Measurements from ENCODE around the gene DENND2C. TPM values are rescaled to one million over a fixed set of nuclear protein-coding genes. Genes with fewer than 3 reads are reported as not detected.

Gene DENND2C
- total and polyA plus RNA-seq, 2 of the 13 experiments (the other 11 are each of a cell fraction or from before 2014, with no cell fraction given), result 0.08 to 0.33 TPM

DNA sequence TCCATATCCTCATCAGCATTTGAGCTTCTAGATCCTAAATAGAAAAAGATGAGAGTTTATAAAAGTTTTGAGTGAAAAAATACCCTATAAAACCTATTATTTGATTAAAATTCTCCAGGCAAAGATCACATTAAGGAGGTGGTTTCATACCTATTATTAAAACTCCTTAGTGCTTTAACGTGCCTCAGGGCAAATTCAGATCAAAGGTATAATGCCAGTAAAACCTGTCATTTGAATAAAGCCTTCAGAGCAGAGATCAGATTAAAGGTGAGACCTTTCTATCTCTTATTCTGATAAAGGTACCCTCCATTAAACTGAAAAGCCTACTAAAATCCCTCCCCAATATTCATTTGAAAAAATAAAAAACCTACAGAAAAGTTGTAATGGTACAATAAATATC is 124.5 kb downstream of the DENND2C start:
- Histone ChIP-seq H3K4me1 (ENCODE audit: insufficient read depth, low read length) (peaks cover 26% of the 10 kb centered on the region), H2AFZ (ENCODE audit: low read length) (no peak overlapping the region), H3K4me2 (ENCODE audit: low read depth, low read length) (no peak overlapping the region), H4K20me1 (ENCODE audit: insufficient read depth, low read length) (no peaks in the 10 kb centered on the region), H3K9ac (ENCODE audit: insufficient read depth, low read depth, low read length) (no peak overlapping the region), H3K4me3 (replicated peaks in 1 of 3; ENCODE audit: insufficient read depth in 1 of 3, low read depth in 2 of 3, low read length in 3 of 3) (no peak overlapping the region), H3K9me3 (ENCODE audit: low read length) (no peaks in the 10 kb centered on the region), H3K79me2 (ENCODE audit: insufficient read depth, low read length) (no peaks in the 10 kb centered on the region), H3K27ac (ENCODE audit: extremely low read length, insufficient read depth, low read length) (no peak overlapping the region), H3K36me3 (replicated peaks in 1 of 2; ENCODE audit: control insufficient read depth in 1 of 2, insufficient read depth in 2 of 2, low read length in 2 of 2) (no peaks in the 10 kb centered on the region), H3K27me3 (ENCODE audit: control insufficient read depth in 1 of 2, insufficient read depth in 2 of 2, low read length in 2 of 2) (no peaks in the 10 kb centered on the region)
- TF ChIP-seq ZNF563 (CRISPR knock-in tag; IDR thresholded peaks at IDR 0.05) (no peak), SOX13 (IDR thresholded peaks at IDR 0.05) (no peak), SOX13 (CRISPR knock-in tag; conservative IDR thresholded peaks at IDR 0.05 in 1 of 2, IDR thresholded peaks at IDR 0.05 in 1 of 2) (no peak), ZNF121 (CRISPR knock-in tag; IDR thresholded peaks at IDR 0.05) (no peak), HDAC1 (CRISPR knock-in tag; IDR thresholded peaks at IDR 0.05) (no peak), ZNF777 (CRISPR knock-in tag; IDR thresholded peaks at IDR 0.05) (no peak), ZFP37 (CRISPR knock-in tag; IDR thresholded peaks at IDR 0.05; ENCODE audit: borderline replicate concordance) (no peak), NKX3-1 (CRISPR knock-in tag; IDR thresholded peaks at IDR 0.05) (no peak), ARNT2 (CRISPR knock-in tag; IDR thresholded peaks at IDR 0.05; ENCODE audit: low read depth) (no peak), ZNF337 (CRISPR knock-in tag; IDR thresholded peaks at IDR 0.05; ENCODE audit: borderline replicate concordance, low read depth) (no peak), NAIF1 (CRISPR knock-in tag; IDR thresholded peaks at IDR 0.05; ENCODE audit: borderline replicate concordance) (no peak), ZBTB37 (CRISPR knock-in tag; IDR thresholded peaks at IDR 0.05) (no peak), ZFAT (CRISPR knock-in tag; conservative IDR thresholded peaks at IDR 0.05) (no peak), ZNF713 (CRISPR knock-in tag; IDR thresholded peaks at IDR 0.05) (no peak), ZNF280D (CRISPR knock-in tag; IDR thresholded peaks at IDR 0.05) (no peak), ZNF775 (CRISPR knock-in tag; IDR thresholded peaks at IDR 0.05; ENCODE audit: borderline replicate concordance) (no peak), ATAD3A (CRISPR knock-in tag; IDR thresholded peaks at IDR 0.05) (no peak), ZNF263 (CRISPR knock-in tag; IDR thresholded peaks at IDR 0.05) (no peak)
- TF ChIP-seq, protein P1, sequence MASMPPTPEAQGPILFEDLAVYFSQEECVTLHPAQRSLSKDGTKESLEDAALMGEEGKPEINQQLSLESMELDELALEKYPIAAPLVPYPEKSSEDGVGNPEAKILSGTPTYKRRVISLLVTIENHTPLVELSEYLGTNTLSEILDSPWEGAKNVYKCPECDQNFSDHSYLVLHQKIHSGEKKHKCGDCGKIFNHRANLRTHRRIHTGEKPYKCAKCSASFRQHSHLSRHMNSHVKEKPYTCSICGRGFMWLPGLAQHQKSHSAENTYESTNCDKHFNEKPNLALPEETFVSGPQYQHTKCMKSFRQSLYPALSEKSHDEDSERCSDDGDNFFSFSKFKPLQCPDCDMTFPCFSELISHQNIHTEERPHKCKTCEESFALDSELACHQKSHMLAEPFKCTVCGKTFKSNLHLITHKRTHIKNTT (CRISPR knock-in tag; IDR thresholded peaks at IDR 0.05), result no peak
- POLR2A ChIA-PET, result no interaction called here
- DNase-seq (ENCODE audit: low spot score), result no peak
- CTCF ChIA-PET (ENCODE audit: low intra/inter-chr PET ratio, low total read pairs), result no interaction called here
- intact Hi-C loops (cut with micrococcal nuclease; ENCODE audit: unreplicated experiment), result no loop called here
- in situ Hi-C loops (cut with HindIII; ENCODE audit: extremely low pct_ligation_motif_present, low pct_unique_long_range_greater_than_20kb), result no loop called here
- FAIRE-seq, result no peak
- BruUV-seq (replicated peaks), result no TSS peak
- 9% methylated on average over 1 of the region's 1 CpG for WGBS (ENCODE audit: low lambda C conversion rate)
- no peak for ATAC-seq
